DMS114 treated with DMSO at 0.1 percent for 48 hours (cell line): Measurements from ENCODE around the gene TBC1D19.
"Not testable (repeated sequence)": the region's sequence is repeated elsewhere in the genome, so short reads cannot be mapped to it uniquely, and the experiment has no call there.

Source experiments
- DNase-seq: peaks from one replicate; lab custom pipeline; 2025; ENCODE audit not compliant: unreplicated experiment; lab: John Stamatoyannopoulos, UW

TBC1D19 gene

DNA sequence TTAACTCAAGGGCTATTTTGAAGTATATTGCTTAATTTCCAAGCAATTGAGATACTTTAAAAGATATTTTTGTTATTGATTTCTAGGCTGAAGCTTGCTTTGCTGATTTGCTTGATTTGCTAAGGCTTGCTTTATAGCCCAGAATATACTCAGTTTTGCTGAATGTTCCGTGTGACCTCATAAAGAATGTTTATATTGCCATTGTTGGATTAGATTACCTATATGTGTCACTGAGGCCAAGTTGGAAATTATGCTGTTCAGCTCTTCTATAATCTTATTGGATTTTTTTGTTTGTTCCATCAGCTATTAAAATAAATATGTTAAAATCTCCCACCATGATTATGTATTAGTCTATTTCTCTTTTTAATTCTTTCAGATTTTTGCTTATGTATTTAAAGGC lies 13.0 kb downstream of the TBC1D19 start:
- no peak for DNase-seq

DNA sequence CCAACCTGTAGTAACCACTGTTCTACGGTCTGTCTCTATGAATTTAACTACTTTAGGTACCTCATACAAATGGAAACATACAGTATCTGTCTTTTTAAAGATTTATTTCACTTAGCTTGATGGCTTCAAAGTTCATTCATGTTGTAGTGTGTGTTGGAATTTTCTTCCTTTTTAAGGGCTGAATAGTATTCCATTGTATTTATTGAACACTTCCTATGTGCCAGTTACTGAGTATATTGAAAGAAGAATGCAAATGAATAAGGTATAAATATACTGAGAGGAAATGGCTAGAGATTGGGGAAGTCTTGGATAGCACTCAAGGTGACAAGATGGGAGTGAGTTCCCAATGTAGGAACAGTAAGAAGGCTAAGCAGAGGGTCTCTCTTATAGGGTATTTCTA lies 17.3 kb downstream of the TBC1D19 start:
- no peak for DNase-seq

DNA sequence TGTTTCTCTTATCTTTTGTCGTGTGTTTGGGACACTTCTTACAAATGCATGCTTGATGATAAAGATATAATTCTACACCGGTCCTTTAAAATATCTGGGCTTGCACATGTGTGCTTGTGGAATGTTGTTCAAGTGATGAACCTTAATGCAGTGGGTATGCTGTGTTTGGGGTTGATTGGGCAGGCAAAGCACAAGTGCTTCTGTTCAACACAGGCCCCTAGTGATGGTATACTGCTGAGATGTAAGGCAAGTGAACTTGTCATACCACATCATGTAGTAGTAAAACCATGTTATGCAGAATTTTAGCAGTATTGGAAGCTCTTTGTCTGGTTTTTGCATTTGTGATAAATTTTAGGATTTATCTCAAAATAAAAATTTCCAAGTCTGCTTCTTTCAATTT lies 23.9 kb downstream of the TBC1D19 start:
- DNase-seq: no peak

- no peak for DNase-seq
Measured at GRCh38 chr4:26609391-26609790, 25.5 kb downstream of the TBC1D19 start.

DNA sequence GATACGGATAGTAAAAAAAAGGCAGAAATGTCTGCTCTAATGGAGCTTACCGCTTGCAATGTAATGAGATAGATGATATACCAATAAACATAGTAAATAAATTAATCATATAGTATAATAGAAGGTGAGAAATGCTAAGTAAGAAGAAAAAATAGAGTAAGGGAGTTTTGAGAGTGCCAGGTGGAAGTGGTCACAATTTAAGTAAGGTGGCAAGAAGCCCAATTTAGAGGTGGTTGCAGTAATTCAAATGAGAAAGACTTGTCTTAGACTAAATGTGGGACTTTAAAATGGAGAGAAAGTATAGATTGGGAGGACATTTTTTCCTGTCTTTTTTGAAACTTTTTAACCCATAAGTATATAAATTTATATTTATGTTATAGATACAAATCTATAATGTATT lies 26.0 kb downstream of the TBC1D19 start:
- DNase-seq: no peak

GRCh38 chr4:26611372-26611771 lies 27.5 kb downstream of the TBC1D19 start:
- DNase-seq: no peak

GRCh38 chr4:26611885-26612284 lies 28.0 kb downstream of the TBC1D19 start:
- no peak for DNase-seq

- no peak for DNase-seq
Measured at GRCh38 chr4:26613237-26613636, 29.4 kb downstream of the TBC1D19 start.

DNA sequence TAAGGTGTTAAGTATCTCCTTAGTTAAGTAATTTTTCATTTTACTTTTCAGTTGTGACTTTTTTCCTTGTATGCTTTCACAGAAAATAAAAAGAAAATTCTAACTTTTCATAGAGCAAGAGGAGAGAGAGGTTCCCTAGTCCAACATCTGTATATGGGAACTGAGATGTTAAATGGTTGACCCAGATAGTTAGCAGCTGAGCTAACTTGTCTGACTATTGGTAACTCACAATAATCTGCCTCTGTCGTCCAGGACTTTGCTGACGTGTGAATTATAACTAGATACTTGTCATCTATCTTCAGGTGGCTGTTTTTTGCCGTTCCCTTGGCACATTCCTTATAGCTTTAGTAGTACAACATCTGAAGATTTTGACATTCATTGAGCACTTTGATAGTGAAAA lies 29.9 kb downstream of the TBC1D19 start:
- DNase-seq: no peak

GRCh38 chr4:26619784-26620183 lies 35.9 kb downstream of the TBC1D19 start:
- DNase-seq: no peak

DNA sequence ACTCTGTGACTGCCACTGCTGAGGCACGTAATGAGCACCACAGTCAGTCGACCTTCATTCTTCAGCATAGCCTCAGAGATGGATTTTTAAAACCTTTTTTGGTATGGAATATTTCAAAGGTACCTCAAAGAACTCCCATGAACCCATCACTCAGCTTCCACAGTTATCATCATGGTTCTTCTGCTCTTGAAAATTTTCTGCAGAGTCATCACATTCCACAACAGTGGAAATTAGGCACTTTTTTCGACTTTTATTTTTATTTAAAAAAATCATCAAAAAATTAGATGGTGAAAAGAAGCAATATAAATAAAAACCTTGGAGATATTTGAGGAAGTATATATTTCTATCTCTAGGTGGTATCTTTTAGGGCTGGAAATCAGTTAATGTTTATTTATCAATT lies 37.5 kb downstream of the TBC1D19 start:
- no peak for DNase-seq

- DNase-seq: no peak
Measured at GRCh38 chr4:26622913-26623312, 39.0 kb downstream of the TBC1D19 start.

DNA sequence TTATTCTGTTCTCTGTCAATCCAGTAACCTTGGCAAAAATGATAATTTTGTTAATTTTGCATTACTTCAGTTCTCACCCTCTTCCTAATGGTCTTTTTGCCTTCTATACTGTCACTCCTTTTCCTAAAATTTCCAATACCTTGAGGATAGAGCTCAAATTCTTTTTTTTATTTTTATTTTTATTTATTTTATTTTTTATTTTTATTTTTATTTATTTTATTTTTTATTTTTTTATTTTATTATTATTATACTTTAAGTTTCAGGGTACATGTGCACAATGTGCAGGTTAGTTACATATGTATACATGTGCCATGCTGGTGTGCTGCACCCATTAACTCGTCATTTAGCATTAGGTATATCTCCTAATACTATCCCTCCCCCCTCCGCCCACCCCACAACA lies 42.8 kb downstream of the TBC1D19 start:
- not testable (repeated sequence) for DNase-seq

DNA sequence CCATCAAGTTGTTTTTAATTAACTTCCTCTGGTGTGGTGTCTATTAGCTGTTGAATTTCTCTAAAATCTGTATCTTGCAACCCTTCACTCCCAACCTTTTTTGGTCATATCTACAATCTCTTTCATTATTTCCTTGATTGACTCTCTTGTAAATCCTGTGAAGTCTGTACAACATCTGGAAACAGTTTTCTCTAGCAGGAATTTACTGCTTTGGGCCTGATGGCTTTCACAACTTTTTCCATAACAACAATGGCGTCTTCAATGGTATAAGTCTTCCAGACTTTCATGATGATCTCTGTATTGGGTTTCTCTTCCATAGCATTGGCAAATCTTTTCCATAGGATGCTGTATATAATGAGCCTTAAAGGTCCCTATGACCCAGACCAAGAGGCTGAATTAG lies 49.0 kb downstream of the TBC1D19 start:
- no peak for DNase-seq

- DNase-seq: no peak
Measured at GRCh38 chr4:26634237-26634636, 50.4 kb downstream of the TBC1D19 start.

GRCh38 chr4:26636458-26636857 lies 52.6 kb downstream of the TBC1D19 start:
- no peak for DNase-seq

DNA sequence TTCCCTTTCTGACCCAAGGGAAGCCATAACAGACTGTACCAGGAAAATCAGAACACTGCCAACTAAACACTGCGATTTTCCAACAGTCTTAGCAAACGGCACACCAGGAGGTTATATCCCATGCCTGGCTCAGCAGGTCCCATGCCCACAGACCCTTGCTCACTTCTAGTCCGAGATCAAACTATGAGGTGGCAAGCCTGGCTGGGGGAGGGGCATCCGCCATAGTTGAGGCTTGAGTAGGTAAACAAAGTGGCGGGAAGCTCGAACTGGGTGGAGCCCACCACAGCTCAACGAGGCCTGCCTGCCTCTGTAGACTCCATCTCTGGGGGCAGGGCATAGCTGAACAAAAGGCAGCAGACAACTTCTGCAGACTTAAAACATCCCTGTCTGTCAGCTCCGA lies 56.8 kb downstream of the TBC1D19 start:
- not testable (repeated sequence) for DNase-seq

DNA sequence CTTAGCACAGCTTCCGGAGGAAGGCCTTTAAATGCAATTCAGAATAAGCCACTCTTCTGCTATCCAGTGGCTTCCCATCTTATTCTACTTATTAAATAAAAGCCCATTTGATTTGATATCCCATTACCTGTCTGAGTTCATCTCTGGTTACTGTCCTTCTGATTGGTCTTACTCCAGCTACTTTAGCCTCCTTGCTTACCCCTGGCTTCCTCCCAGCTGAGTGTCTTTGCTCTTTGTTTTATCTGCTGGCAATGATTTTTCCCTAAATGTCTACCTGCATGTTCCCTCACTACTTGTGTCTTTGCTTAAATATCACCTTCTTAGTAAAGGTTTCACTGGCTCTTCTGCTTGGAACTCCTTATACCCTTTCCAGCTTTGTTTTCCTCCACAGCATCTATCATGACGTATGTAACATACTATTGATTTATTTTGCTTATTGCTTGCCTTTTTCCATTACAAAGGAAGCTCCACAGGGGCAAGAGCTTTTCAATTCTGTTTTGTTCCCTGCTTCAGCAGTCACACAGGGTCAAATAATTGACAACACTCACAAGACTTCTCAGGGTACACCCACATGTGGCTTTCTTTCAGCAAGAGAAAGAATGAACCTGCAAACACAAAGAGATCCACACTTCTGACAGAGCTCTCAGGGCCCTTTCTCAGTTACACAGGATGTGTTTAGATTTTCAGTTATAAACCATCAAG lies 63.8 kb downstream of the TBC1D19 start:
- DNase-seq: no peak

- no peak for DNase-seq
Measured at GRCh38 chr4:26648260-26648659, 64.4 kb downstream of the TBC1D19 start.

GRCh38 chr4:26660261-26660660 lies 76.4 kb downstream of the TBC1D19 start:
- no peak for DNase-seq

DNA sequence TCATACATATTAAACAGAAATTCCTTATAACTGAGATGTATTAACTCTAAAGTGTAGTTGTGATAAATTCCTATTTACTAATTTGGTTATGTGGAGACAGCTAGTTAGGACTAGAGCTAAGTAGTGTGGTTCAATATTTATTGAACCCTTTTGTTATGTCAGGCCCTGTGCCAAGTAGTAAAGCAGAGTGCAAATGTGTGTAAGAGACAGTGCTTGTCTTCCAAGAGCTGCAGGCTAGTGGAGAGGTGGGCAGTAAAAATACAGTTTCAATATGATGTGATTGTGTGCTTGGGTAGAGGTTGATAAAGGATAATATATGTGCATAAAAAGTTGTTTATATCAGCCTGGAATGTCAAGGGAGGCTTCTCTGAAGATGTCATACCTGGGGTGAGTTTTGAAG lies 80.0 kb downstream of the TBC1D19 start:
- DNase-seq: no peak

GRCh38 chr4:26670903-26671537 lies 87.1 kb downstream of the TBC1D19 start:
- DNase-seq: no peak
